GM18520 (cell line): ENCODE measurements around the gene NUF2.

Experiments used
- ATAC-seq: cut with Tn5 transposase; IDR thresholded peaks from one replicate; pipeline ENCODE4 v1.9.1; 2021; ENCODE audit not compliant: unreplicated experiment

NUF2 gene

GRCh38 chr1:163399001-163399400 is 77.2 kb downstream of the NUF2 start:
- no peak for ATAC-seq

- no peak for ATAC-seq
These were observed 78.3 kb downstream of the NUF2 start for GRCh38 chr1:163399976-163400601.

GRCh38 chr1:163401211-163401610 is 79.5 kb downstream of the NUF2 start:
- no peak for ATAC-seq
